ENCODE results near the gene ACTL6A.
"Not testable (repeated sequence)": the region's sequence is repeated elsewhere in the genome, so short reads cannot be mapped to it uniquely, and the experiment has no call there.

ACTL6A gene

DNA sequence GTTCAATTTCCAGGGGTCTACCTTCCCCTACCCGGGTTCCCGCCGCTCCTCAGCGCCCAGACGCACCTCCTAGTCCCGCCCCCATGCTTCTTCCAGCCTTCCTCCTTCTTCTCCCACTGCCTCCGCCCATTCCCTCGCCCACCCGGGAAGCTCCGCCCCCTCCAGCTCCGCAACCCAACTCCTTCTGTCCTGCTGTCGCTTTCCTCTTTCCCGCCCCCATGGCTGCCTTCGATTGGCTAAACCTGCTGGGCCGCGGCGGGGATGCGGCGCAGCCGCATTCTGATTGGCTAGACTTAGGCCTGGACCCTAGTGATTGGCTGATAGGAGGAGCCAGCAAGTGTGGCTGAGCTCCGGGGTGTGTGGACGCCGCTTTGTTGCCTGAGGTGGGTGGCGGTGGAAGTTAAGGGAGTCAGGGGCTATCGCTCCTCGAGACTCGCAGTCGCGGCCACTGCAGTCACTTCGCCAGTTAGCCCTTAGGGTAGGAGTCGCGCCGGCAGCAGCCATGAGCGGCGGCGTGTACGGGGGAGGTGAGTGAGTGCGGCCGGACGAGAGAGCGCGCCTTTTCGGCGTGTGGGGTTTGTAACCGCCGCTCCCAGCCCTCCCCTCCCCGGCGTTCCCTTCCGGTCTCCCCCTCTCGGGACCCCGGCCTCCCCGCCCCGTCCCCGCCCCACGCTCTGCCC lies at the start of gene ACTL6A:
Gene ACTL6A, plus strand, starts transcription at position 336 of the 680 bp plus-strand sequence. Its CDS starts 167 bp downstream, at position 503.
- peak; percentile 98 to 99 for DNase-seq

DNA sequence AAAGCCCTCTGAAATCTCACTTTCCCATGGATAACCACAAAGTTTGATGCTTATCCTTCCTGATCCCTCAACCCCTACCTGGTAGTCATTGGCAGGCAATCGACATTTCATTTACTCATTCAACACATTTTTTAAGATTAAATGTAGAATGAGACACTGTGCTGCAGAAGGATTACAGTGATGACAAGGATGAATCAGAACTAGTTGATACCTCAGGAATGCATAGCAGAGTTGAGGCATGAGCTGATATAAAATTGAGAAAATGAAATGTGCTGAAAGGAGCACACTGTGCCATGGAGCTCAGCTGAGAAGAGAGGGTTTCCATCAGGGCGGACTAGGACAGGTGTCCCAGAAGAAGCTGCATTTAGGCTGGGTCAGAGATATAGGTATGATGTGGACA lies 48.9 kb upstream of the ACTL6A start:
- no peak for DNase-seq

DNA sequence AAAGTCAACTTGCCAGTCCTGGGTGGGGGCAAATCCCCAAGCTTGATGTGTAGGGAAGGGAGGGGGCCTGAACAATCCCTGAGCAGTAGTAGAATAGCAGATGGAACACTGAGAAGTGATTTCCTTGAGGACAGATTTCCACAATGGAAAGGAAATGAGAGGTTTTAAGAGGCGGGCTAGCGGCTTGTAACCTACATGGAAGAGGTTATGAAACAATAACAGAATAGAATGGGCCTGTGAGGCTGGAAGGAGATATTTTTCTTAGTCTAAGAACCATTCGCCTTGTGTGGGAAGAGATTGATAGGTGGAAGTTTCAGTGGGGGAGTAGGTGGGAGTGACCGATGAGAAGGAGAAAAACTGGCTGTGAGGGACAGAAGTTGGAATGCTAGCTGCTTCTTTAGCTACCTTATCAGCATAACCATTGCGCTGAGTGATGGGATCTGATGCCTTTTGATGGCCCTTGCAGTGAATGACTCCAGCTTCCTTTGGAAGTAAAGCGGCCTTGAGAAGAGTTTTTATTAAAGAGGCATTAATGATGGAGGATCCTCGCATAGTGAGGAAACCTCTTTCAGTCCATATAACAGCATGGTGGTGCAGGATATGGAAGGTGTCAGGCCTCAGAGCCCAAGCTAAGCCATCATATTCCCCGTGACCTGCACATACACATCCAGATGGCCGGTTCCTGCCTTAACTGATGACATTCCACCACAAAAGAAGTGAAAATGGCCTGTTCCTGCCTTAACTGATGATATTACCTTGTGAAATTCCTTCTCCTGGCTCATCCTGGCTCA lies 46.1 kb upstream of the ACTL6A start:
- not testable (repeated sequence) for DNase-seq

DNA sequence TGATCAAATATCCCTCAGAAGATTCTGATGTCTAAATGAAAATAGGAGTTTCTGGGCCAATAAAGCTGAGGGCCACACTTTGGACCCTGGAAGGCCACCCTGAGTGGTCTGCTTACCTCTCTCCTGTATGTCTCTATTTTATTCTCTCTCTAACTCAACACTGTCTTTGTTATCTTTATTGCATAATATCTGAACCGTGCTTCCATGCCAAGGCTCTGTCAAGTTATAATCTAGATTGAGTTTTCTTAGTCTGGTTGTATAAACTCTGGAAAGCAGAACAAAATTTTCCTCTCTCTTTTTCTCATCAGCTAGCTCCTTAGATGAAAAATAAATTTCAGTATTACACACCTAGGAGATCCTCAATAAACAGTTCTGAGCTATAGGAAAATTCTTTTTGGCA lies 36.2 kb upstream of the ACTL6A start:
- DNase-seq, result no peak

GRCh38 chr3:179526989-179527391 lies 35.7 kb upstream of the ACTL6A start:
- no peak for DNase-seq

DNA sequence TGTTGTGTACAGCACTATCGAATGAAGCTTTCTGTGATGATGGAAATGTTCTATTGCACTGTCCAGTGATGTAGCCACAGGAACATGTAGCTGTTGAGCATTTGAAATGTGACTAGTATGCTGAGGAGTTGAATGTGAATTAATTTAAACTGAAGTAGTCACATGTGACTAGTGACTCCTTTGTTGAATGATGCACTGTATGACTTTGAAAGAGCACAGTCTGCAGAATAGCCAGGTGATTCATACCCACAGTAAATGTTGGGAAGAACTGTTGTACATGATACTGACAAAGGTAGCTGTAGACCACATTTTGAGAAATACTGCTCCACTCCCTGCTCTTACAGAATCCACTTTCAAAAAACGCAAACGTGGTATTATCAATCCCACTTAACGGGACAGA lies 34.0 kb upstream of the ACTL6A start:
- no peak for DNase-seq

DNA sequence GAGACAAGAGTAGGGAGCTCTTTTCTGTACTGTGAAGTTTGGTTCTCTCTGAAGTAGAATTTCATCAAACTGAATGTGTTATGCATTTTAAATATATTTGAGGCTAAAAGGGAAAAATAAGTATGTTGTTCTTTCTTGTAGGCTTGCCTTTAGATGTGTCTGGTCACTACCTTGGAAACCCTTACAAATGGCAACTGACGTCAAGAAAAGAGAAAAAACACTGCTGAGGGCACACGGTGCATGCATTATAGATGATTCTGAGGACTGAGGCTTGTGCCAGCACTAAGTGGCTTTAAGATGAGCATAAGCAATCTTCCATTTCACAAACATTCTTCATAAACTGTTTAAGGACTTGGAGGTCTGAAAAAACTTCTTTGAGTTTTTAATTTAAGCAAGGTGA lies 31.1 kb upstream of the ACTL6A start:
- no peak for DNase-seq

DNA sequence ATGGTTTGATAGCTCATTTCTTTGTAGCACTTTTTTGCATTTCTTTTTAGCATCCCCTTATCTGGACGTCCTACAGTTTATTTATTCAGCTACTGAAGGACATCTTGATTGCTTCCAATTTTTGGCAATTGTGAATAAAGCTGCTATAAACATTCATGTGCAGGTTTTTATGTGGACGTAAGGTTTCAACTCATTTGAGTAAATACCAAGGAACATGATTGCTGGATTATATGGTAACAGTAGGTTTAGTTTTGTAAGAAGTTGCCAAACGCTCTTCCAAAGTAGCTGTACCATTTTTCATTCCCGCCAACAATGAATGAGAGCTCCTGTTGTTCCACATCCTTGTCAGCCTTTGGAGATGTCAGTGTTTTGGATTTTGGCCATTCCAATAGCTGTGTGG lies 29.5 kb upstream of the ACTL6A start:
- no peak for DNase-seq

DNA sequence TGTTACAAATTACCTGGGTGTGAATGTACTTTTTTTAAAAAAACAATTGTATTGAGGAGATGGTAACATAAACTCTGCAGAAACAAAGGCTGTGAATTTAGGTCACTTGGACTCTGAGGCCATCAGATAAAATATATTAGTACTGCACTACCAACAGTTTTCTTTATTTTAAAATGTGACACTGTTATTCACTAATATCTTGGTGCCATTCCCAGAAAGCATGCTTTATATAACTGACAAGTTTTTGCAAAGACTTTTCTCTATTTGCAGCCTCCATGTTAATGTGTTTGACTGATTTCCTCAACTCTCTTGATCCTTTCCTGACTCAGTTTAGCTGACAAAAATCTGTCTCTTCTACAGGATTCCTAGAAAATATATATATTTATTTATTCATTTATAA lies 26.5 kb upstream of the ACTL6A start:
- no peak for DNase-seq

- no peak for DNase-seq
Measured at GRCh38 chr3:179541094-179541493, 21.6 kb upstream of the ACTL6A start.

DNA sequence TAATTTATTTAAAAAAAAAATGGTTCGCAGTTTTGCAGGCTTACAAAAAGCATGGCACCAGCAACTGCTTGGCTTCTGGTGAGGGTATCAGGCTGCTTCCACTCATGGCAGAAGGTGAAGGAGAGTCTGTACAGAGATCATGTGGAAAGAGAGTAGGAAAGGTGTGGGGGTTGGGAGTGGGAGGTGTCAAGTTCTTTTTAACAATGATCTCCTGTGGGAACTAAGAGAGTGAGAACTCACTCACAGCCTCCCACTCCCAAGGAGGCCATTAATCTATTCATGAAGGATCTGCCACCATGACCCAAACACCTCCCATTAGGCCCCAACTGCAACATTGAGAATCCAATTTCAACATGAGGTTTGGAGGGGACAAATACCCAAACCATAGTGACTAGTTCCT lies 21.1 kb upstream of the ACTL6A start:
- no peak for DNase-seq

DNA sequence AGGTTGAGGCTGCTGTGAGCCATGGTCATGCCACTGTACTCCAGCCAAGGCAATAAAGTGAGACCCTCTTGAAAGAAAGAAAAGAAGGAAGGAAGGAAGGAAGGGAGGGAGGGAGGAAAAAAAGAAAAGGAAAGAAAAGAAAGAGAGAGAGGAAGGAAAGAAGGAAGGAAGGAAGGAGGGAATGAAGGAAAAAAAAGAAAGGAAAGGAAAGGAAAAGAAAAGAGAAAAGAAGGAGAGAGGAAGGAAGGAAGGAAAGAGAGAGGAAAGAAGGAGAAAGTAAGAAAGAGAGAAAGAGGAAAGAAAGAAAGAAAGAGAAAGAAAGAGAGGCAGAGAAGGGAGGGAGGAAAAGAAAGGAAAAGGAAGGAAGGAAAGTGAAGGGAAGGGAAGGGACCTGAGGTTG lies 20.4 kb upstream of the ACTL6A start:
- no peak for DNase-seq

DNA sequence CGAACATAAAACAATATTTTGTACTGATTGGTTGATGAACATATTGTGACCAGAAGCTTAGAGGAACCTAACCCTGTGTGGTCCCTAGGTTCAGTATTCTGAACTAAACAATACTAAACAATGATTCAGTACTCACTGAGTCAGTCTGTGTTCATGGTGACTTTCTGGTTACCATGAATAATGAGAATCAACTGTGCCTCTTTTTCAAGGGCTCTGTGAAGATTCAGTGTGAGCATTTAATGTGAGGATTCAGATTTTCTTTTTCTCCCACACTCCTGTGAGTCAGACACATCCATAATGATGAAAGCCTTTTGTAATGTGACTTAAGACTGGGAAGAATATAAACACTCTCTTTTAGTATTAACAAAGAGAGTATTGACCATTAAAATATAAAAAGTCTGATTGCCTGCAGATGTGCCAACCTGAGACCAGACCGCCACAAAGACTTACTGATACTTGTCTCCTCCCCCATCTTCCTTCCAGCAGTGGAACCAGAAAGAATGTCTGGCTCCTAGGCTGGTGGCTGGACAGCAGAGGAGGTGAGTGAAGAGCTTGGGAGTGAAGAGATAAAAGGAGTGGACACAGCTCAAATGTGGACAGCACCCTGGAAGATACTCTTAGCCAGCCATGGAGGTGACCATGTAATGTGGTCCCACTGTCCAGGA lies 17.6 kb upstream of the ACTL6A start:
- DNase-seq, result no peak

DNA sequence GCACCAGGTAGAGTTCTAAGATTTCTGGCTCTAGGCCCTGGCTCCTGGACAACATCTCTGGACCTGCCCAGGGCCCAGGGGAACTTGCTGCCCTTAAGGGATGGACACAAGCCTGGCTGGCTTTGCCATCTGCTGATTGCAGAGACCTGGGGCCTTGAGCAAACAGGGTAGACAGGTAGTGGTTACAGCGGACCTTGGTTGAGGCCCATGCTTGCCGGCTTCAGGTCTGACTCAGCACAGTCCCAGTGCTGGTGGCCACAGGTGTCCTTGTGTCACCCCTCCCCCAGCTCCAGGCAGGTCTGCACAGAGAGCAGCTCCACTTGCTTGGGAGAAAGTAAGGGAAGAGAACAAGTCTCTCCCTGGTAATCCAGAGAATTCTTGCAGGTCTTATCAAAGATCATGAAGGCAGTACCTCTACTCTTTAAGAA lies 15.9 kb upstream of the ACTL6A start:
- DNase-seq, result no peak

GRCh38 chr3:179551349-179552105 lies 11.2 kb upstream of the ACTL6A start:
- no peak for DNase-seq

DNA sequence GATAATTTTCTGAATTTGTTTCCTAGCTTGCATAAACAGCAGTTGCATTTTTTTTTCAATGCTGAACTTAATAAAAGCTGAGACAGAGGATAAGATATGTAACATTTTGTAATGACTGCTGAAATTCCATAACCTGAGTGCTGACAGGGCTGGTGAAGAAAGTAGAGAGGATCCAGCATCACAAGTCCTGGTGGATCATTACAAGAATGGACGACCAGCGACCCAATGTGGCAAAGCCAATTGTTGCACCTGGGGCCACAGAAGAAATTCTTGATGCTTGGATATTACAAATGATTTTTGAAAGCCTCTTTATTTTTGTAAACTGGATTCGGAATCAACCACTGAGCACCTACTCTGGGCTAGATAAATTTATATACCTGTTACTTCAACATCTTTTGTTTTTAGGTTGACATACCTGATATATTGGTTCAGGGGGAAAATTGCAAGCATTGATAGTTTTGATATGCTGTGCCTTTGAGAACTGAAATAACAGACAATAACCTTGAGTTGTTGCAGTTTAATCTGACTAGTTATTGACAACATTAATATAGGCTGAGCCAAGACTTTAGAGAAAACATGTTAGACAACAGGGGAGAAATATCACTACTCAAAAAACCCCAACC lies 3.9 kb upstream of the ACTL6A start:
- peak; percentile 24 to 57 for DNase-seq

GRCh38 chr3:179560791-179561190 lies 1.9 kb upstream of the ACTL6A start:
- DNase-seq, result no peak

- DNase-seq, result peak; percentile 24
Measured at GRCh38 chr3:179563271-179563783, 601 bp downstream of the ACTL6A start.

- DNase-seq, result no peak
Measured at GRCh38 chr3:179565496-179565895, 2.8 kb downstream of the ACTL6A start.

DNA sequence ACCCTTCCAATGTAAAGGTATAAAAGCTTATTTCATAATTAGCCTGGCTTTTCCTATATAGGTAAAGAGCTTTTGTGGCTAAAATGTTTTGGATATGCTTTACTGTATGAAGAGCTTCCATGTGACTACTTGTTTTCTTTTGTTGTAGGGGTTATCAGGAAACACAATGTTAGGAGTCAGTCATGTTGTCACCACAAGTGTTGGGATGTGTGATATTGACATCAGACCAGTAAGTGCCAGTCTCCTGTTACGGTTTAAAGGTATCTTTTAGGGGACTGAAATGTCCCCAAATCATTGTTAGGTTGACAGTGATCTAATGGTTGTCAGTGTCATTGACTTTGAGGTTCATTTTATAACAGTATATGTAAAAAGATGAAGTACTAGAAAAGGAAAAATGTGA lies 18.3 kb downstream of the ACTL6A start:
- DNase-seq, result no peak

DNA sequence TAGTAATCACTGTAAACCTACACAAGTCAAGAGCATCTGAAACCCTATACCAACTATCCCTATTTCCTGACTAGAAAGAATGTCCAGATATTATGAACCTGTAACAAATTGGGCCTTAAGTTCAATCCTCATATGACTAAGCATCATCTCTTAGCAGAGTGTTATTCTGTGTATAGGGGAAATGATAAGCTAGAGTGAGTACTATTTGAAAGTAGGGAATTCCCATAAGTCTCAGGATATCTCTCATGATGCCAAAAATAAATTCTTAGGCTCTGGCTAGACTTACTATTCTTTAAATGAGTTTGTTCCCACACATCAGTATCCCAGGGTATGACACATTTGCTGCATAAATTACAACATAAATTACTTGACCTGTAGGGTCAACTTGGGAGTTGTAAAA lies 26.4 kb downstream of the ACTL6A start:
- DNase-seq, result no peak

GRCh38 chr3:179590669-179591068 lies 27.9 kb downstream of the ACTL6A start:
- no peak for DNase-seq
